B cell (primary cell): Measurements from ENCODE around the gene SPRR3. TPM values are rescaled to one million over a fixed set of nuclear protein-coding genes. Genes with fewer than 3 reads are reported as not detected.

Source experiments
- ATAC-seq: fragments of 200-7000 bp; cut with Tn5 transposase; one replicate; pipeline ENCODE4 v1.10.0; 2021; ENCODE audit warnings: low read depth, mild to moderate bottlenecking, moderate number of reproducible peaks, moderate library complexity
- CTCF ChIA-PET: fragments of 350-600 bp; sonication (Branson Sonifier 250); formaldehyde crosslinking; loops from one replicate; lab custom pipeline; 2021; ENCODE audit warnings: antibody characterized with exemption, inconsistent platforms; lab: Charles Lee
- POLR2A ChIA-PET: fragments of 350-600 bp; sonication (Branson Sonifier 250); formaldehyde crosslinking; loops from one replicate; lab custom pipeline; 2021; ENCODE audit warnings: antibody characterized with exemption; lab: Charles Lee
- DNase-seq: peaks from one replicate; pipeline ENCODE4 v3.0.0; 2013
- H2AFZ ChIP-seq: 2 replicates; pipeline ENCODE4 v1.6.1; 2012; ENCODE audit warnings: mild to moderate bottlenecking, low read depth, low read length; ENCODE audit not compliant: insufficient read depth, poor library complexity, severe bottlenecking
- H3K27ac ChIP-seq, 2 donors: 1 replicate in 1 of 2; 2 replicates in 1 of 2; pipeline ENCODE4 v1.5.1; 2012 to 2013; ENCODE audit warnings: low read length in 2 of 2, mild to moderate bottlenecking in 2 of 2, moderate library complexity in 1 of 2
- H3K27me3 ChIP-seq, 4 experiments: fragments of 200-600 bp in 1 of 4; sonication (generic) in 1 of 4; replicated peaks in 1 of 4; 1 replicate in 2 of 4; 2 replicates in 2 of 4; pipeline versions ENCODE4 v1.6.1 to v1.7.0; 2013 to 2016; ENCODE audit warnings: low read length in 3 of 4, mild to moderate bottlenecking in 2 of 4, mixed read lengths in 1 of 4, moderate library complexity in 1 of 4; ENCODE audit not compliant: insufficient read depth in 4 of 4, control insufficient read depth in 3 of 4; ENCODE audit errors: control extremely low read depth in 1 of 4
- H3K36me3 ChIP-seq, 2 experiments: replicated peaks in 1 of 2; 1 replicate in 1 of 2; 2 replicates in 1 of 2; pipeline versions ENCODE4 v1.6.1 to v1.7.1; 2013; ENCODE audit warnings: low read length in 1 of 2; ENCODE audit not compliant: insufficient read depth in 2 of 2, control insufficient read depth in 1 of 2; ENCODE audit errors: control extremely low read depth in 1 of 2, extremely low read depth in 1 of 2
- H3K4me1 ChIP-seq, 2 donors: fragments of 200-600 bp in 1 of 2; sonication (generic) in 1 of 2; 1 replicate in 1 of 2; 2 replicates in 1 of 2; pipeline versions ENCODE4 v1.5.1 to v1.6.1; 2013 to 2017; ENCODE audit warnings: low read length in 2 of 2; ENCODE audit not compliant: control insufficient read depth in 2 of 2, insufficient read depth in 2 of 2
- H3K4me2 ChIP-seq: replicated peaks from 2 replicates; pipeline ENCODE3; 2012; ENCODE audit warnings: mild to moderate bottlenecking, low read depth, low read length; ENCODE audit not compliant: poor library complexity, severe bottlenecking
- H3K4me3 ChIP-seq, 5 experiments: fragments of 200-600 bp in 1 of 5; sonication (generic) in 1 of 5; 1 replicate in 3 of 5; 2 replicates in 2 of 5; pipeline versions ENCODE4 v1.5.1 to v1.7.0; 2011 to 2016; ENCODE audit warnings: low read length in 4 of 5, mild to moderate bottlenecking in 4 of 5, low read depth in 2 of 5, control low read depth in 1 of 5, moderate library complexity in 1 of 5; ENCODE audit not compliant: insufficient read depth in 1 of 5; ENCODE audit errors: control extremely low read depth in 1 of 5, extremely low read depth in 1 of 5
- H3K79me2 ChIP-seq: fragments of 200-600 bp; sonication (generic); one replicate; pipeline ENCODE4 v1.6.0; 2016; ENCODE audit warnings: low read length; ENCODE audit not compliant: control insufficient read depth, insufficient read depth
- H3K9ac ChIP-seq: fragments of 200-600 bp; sonication (generic); 2 replicates; pipeline ENCODE4 v1.6.1; 2017; ENCODE audit warnings: mild to moderate bottlenecking, low read length, moderate library complexity
- H3K9me3 ChIP-seq, 3 donors: one replicate each; pipeline versions ENCODE4 v1.6.1 to v1.7.1; 2013; ENCODE audit warnings: low read length in 2 of 3; ENCODE audit not compliant: control insufficient read depth in 2 of 3, insufficient read depth in 1 of 3; ENCODE audit errors: control extremely low read depth in 1 of 3
- H4K20me1 ChIP-seq: 2 replicates; pipeline ENCODE4 v1.6.0; 2012; ENCODE audit warnings: mild to moderate bottlenecking, low read length; ENCODE audit not compliant: insufficient read depth, control insufficient read depth, poor library complexity, severe bottlenecking
- H3K27ac Mint-ChIP-seq: one replicate; pipeline ENCODE4 v1.8.0; 2021; ENCODE audit warnings: mixed read lengths
- H3K27me3 Mint-ChIP-seq: one replicate; pipeline ENCODE4 v1.8.0; 2021; ENCODE audit warnings: mixed read lengths
- H3K4me1 Mint-ChIP-seq: one replicate; pipeline ENCODE4 v1.8.0; 2021; ENCODE audit warnings: mixed read lengths
- H3K4me3 Mint-ChIP-seq: one replicate; pipeline ENCODE4 v1.8.0; 2021; ENCODE audit warnings: mixed read lengths
- H3K9me3 Mint-ChIP-seq: one replicate; pipeline ENCODE4 v1.8.0; 2022; ENCODE audit warnings: mixed read lengths; ENCODE audit not compliant: insufficient read depth
- EZH2 ChIP-seq: IDR thresholded peaks from 2 replicates; pipeline ENCODE4 v1.6.1; 2012; ENCODE audit warnings: borderline replicate concordance, low read depth, mild to moderate bottlenecking, moderate library complexity, low read length; ENCODE audit not compliant: insufficient read depth, poor library complexity, severe bottlenecking
- WGBS: methylation state at CpG from one replicate; pipeline ENCODE4 v1.1.5; 2013; ENCODE audit warnings: missing lambda C conversion rate; ENCODE audit not compliant: insufficient coverage; 5-methylcytosine and 5-hydroxymethylcytosine counted together
- intact Hi-C: fragments of 100-400 bp; cut with micrococcal nuclease; formaldehyde crosslinking; loops from one replicate; pipeline ENCODE4 v1.10.0; 2022
- polyA plus RNA-seq: library from polyadenylated mRNA; depleted of rRNA; stranded (reverse); fragments of >200 nt; gene quantifications from 2 replicates; pipeline ENCODE4 v1.2.3, GENCODE V29; 2012
- total RNA-seq, 2 donors: library from RNA; stranded (reverse); fragments of 120-200 nt in 1 of 2; gene quantifications; 1 replicate in 1 of 2; 2 replicates in 1 of 2; pipeline versions ENCODE4 v1.2.3 to v1.2.4, GENCODE V29; 2013 to 2022
- TF ChIP-seq, protein P1 (sequence below): fragments of 200-600 bp; IDR thresholded peaks from one replicate; pipeline ENCODE4 v1.8.0; 2022; ENCODE audit warnings: antibody characterized with exemption, mild to moderate bottlenecking

The SPRR3 gene
- total and polyA plus RNA-seq, 2 donors (not counting 1 experiment from before 2014, with no cell fraction given), result not detected

- WGBS, result no CpG with 5 or more reads among the region's 1 CpG
- Mint-ChIP-seq H3K9me3 (no peaks in the 10 kb centered on the region), H3K4me1 (no peaks in the 10 kb centered on the region), H3K27me3 (peaks cover 40% of the 10 kb centered on the region), H3K27ac (no peak overlapping the region), H3K4me3 (no peak overlapping the region)
- no peak overlapping the region for H2AFZ ChIP-seq
- H3K4me3 ChIP-seq, result no peak overlapping the region
- TF ChIP-seq, protein P1, sequence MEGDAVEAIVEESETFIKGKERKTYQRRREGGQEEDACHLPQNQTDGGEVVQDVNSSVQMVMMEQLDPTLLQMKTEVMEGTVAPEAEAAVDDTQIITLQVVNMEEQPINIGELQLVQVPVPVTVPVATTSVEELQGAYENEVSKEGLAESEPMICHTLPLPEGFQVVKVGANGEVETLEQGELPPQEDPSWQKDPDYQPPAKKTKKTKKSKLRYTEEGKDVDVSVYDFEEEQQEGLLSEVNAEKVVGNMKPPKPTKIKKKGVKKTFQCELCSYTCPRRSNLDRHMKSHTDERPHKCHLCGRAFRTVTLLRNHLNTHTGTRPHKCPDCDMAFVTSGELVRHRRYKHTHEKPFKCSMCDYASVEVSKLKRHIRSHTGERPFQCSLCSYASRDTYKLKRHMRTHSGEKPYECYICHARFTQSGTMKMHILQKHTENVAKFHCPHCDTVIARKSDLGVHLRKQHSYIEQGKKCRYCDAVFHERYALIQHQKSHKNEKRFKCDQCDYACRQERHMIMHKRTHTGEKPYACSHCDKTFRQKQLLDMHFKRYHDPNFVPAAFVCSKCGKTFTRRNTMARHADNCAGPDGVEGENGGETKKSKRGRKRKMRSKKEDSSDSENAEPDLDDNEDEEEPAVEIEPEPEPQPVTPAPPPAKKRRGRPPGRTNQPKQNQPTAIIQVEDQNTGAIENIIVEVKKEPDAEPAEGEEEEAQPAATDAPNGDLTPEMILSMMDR, result no peak
- no peak for TF ChIP-seq EZH2
- no peaks in the 10 kb centered on the region for H3K4me1 ChIP-seq
- no peak for DNase-seq
- ChIA-PET POLR2A (no interaction called here), CTCF (no interaction called here)
- H3K4me2 ChIP-seq, result no peak overlapping the region
- no peak for ATAC-seq
- no peak overlapping the region for H3K27ac ChIP-seq
- peaks cover 0 to 20% (median 2%) of the 10 kb centered on the region in 4 experiments for H3K27me3 ChIP-seq
- H3K79me2 ChIP-seq, result no peaks in the 10 kb centered on the region
- H3K9ac ChIP-seq, result no peak overlapping the region
- intact Hi-C loops, result no loop called here
- peaks cover 0 to 1% (median 0%) of the 10 kb centered on the region in 3 donors for H3K9me3 ChIP-seq
- no peaks in the 10 kb centered on the region for H3K36me3 ChIP-seq
- no peaks in the 10 kb centered on the region for H4K20me1 ChIP-seq
These were observed 24.9 kb upstream of the SPRR3 start for GRCh38 chr1:152976688-152977087.

DNA sequence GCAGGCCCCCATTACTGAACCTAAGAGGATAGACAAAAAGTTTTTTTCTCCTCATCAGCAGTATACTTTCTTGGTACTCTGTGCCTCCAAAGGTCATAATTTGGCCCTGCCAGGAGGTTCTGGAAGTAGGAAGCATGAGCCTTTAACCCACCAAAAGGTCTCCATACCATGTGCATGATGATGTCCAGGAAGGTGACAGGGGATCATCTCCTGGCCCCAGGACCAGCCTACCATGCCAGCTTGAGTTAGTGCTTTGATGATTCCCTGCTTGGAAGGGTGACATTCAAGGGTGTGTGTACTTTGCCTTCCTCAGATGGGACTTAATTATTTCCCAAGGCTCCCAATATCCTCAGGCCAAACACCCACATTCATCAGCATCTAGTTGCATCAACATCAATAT, 23.9 kb upstream of the SPRR3 start:
- TF ChIP-seq, protein P1, result no peak
- TF ChIP-seq EZH2, result no peak
- no peak overlapping the region for H3K4me3 ChIP-seq
- intact Hi-C loops, result no loop called here
- POLR2A ChIA-PET, result no interaction called here
- Mint-ChIP-seq H3K4me1 (no peaks in the 10 kb centered on the region), H3K9me3 (no peaks in the 10 kb centered on the region), H3K27ac (no peak overlapping the region), H3K27me3 (peaks cover 36% of the 10 kb centered on the region), H3K4me3 (no peak overlapping the region)
- ATAC-seq, result no peak
- peaks cover 0 to 19% (median 3%) of the 10 kb centered on the region in 4 experiments for H3K27me3 ChIP-seq
- H3K36me3 ChIP-seq, result no peaks in the 10 kb centered on the region
- H2AFZ ChIP-seq, result no peak overlapping the region
- peaks cover 0 to 1% (median 0%) of the 10 kb centered on the region in 3 donors for H3K9me3 ChIP-seq
- no peaks in the 10 kb centered on the region for H3K79me2 ChIP-seq
- no peak overlapping the region for H3K4me2 ChIP-seq
- no peak overlapping the region for H3K9ac ChIP-seq
- no peak for DNase-seq
- H4K20me1 ChIP-seq, result no peaks in the 10 kb centered on the region
- no peak overlapping the region for H3K27ac ChIP-seq
- CTCF ChIA-PET, result no interaction called here
- H3K4me1 ChIP-seq, result no peaks in the 10 kb centered on the region
